HG03432 (cell line): ENCODE results near the gene FGF11.

Source experiments
- ATAC-seq: cut with Tn5 transposase; IDR thresholded peaks from one replicate; pipeline ENCODE4 v1.9.1; 2021; ENCODE audit warnings: mild to moderate bottlenecking, moderate library complexity; ENCODE audit not compliant: unreplicated experiment

The FGF11 gene

GRCh38 chr17:7427549-7427948 lies 11.8 kb upstream of the FGF11 start:
- ATAC-seq = no peak

GRCh38 chr17:7428557-7428956 lies 10.8 kb upstream of the FGF11 start, which contains the start of gene SPEM3:
TSS of gene SPEM3 (plus strand) at chr17:7428857. CDS start at chr17:7428903, 46 bp downstream.
- no peak for ATAC-seq

- no peak for ATAC-seq
Measured at GRCh38 chr17:7429722-7430121, 9.6 kb upstream of the FGF11 start.

GRCh38 chr17:7431231-7431630 lies 8.1 kb upstream of the FGF11 start:
- no peak for ATAC-seq

GRCh38 chr17:7432296-7432695 lies 7.0 kb upstream of the FGF11 start:
- ATAC-seq = no peak

GRCh38 chr17:7435676-7436555 lies 3.4 kb upstream of the FGF11 start:
- peak; percentile 23 for ATAC-seq

GRCh38 chr17:7436556-7437368 lies 2.5 kb upstream of the FGF11 start:
- ATAC-seq = no peak

GRCh38 chr17:7437369-7437863 lies 1.9 kb upstream of the FGF11 start:
- no peak for ATAC-seq

GRCh38 chr17:7437950-7438614 lies 1.2 kb upstream of the FGF11 start:
- ATAC-seq = no peak

GRCh38 chr17:7438656-7439460 lies 454 bp upstream of the FGF11 start:
- no peak for ATAC-seq

- ATAC-seq = no peak
Measured at GRCh38 chr17:7440113-7440833, 961 bp downstream of the FGF11 start.

- no peak for ATAC-seq
Measured at GRCh38 chr17:7440834-7441195, 1.5 kb downstream of the FGF11 start.

- no peak for ATAC-seq
Measured at GRCh38 chr17:7441266-7441665, 2.0 kb downstream of the FGF11 start.

- no peak for ATAC-seq
Measured at GRCh38 chr17:7442142-7442541, 2.8 kb downstream of the FGF11 start.

GRCh38 chr17:7443499-7444485 lies 4.5 kb downstream of the FGF11 start:
- ATAC-seq = no peak

- no peak for ATAC-seq
Measured at GRCh38 chr17:7444682-7445618, 5.6 kb downstream of the FGF11 start, which contains the start of gene CHRNB1. TSS of gene CHRNB1 (plus strand) at chr17:7445061. CDS start at chr17:7445128, 67 bp downstream.

GRCh38 chr17:7445619-7445968 lies 6.3 kb downstream of the FGF11 start:
- ATAC-seq = no peak
